GM20431 (cell line): ENCODE measurements around the gene RASGRF2.
"Not testable (repeated sequence)": the region's sequence is repeated elsewhere in the genome, so short reads cannot be mapped to it uniquely, and the experiment has no call there.

Experiments
- in situ Hi-C: fragments of 300-500 bp; cut with MseI, MboI; formaldehyde crosslinking; loops from one replicate; pipeline ENCODE4 v1.15.0; 2020; ENCODE audit warnings: low sequenced_read_pairs; ENCODE audit not compliant: unreplicated experiment

RASGRF2 gene

DNA sequence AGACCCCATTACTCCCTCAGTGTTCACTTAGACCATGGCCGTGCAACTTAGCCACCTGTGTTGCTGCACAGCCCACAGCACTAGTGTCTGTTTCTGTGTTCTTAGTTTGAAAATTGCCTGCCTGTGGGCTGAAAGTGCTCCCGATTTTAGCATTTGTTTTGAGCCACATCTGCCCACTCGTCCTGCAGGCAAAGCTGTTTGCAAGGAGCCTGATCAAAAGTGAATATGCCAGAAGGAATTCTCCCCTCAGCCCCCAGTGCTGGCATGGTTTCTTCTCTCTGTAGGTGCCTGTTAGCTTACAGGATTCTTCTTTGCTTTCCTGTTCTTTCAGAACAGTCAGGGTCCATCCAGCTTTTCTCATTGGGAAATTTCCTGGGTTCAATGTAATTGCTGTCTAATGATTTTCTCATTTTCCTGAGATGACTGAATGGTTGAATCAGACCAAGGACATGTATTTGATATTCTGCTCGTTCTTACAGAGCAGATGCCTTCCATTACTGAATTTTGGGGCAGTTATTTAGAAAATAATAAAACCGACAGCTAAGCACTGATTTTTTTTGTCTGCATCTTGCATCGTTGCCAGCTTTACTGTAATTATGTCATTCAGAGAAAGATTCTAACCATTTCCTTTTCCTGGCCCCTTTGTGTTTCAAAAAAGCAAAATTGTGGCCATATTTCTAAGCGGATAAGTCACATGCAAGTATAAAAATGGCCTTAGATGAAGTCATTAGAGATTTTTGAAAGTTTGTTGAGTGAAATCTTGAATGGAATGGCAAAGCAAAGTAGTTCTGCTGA lies 161.9 kb downstream of the RASGRF2 start:
- in situ Hi-C loops, result no loop called here

DNA sequence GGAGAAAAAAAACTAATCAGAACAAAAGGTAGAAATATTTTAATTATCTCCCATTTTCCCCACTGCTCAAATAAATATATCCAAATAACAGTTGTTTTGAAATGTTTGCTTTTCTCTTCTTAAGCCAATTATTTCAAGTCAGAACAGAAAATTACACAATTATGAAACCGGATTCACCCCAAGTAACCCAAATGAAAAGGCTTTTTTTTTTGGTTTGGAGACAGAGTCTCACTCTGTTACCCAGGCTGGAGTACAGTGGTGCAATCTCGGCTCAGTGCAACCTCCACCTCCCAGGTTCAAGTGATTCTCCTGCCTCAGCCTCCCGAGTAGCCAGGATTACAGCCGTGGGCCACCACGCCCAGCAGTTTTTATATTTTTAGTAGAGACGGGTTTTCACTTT lies 164.5 kb downstream of the RASGRF2 start:
- in situ Hi-C loops, result not testable (repeated sequence)

DNA sequence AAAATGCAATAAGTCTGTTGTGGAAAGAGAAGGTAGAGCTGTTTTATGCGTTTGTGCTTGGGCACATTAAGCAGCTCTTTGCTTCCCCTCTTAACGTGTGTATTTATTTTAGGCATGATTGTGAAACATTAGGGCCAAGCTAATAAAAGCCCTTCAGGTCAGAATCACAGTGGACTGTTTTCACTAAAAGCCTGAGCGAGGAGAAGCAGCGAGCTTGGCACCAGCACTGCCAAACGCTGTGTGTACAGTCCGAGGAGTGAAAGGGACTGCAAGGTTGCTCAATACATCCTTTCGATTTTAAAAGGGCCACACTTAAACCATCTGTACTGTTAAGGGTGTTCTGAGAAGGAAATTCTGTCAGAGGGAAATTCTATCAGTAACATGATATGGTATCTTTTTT lies 165.8 kb downstream of the RASGRF2 start:
- in situ Hi-C loops, result no loop called here

DNA sequence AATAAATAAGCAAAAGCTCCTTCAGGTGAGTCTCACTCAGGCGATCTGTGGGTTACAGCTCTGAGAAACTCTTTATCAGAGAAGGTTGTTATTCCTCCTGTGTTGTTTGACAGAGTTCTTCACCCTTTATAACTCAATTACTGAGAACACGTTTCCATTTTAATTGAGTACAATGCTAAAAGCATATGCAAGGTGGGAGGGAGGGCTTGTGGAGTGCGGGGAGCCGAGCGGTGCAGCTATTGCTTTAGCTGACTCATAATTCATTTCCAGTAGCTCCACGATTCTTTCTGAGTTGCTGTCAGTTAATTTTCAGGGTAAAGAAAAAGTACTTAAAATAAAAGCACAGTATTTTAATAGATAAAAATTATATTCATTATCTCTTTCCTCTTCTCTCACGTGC lies 168.3 kb downstream of the RASGRF2 start:
- in situ Hi-C loops, result no loop called here

DNA sequence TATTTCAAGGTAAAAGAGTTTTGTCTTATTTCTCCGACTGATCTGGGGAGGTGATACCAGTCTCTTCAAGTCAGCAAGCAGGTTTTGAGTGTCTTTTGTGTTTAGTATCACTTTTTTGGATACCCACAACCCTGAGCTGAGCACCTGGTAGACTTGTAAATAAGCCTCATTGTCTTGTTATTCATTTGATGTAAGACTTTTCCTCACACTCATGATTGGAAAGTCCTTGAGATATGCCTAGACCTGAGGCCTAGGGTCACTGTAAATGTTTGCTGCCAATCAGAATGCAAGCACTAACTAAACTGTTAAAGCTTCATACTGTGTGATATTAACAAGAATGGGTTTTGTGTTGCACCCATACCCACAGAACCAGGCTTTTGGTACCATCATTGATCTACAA lies 172.2 kb downstream of the RASGRF2 start:
- in situ Hi-C loops, result no loop called here

DNA sequence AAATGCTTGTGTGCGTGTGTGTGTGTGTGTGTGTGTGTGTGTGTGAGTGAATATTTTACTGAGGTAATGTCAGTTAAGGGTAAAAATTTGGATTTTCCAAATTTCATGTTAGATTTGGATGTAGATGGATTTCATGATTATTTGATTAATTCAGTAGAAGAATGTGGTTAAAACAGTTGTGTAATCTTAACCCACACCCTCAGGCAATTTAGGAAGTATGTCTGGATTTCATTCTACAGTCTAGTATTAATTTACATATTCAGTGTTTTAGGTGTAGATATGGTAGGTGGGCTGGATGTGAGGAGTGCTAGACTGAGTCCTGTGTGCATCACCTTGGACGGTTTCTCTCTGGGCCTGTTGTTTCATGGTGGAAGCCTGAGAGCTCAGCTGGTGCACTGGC lies 173.9 kb downstream of the RASGRF2 start:
- in situ Hi-C loops, result no loop called here

DNA sequence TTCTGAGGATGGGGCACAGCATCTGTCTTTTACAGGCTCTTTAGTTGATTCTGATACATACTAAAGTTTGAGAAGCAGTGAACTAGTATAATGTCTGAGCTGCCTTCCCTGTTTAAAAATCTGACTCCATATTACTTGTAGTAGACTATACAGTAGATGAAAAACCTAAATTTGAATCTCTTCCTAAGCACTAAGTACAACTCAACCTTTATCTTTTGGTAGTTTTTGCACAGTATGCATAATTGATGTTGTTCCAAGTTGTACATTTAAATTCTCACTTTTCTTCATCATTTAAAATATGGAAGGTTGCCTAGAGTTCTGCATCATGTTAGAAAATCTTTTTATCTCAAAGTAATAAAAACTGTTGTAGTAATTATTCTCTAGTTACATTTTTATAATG lies 174.4 kb downstream of the RASGRF2 start:
- in situ Hi-C loops, result no loop called here

DNA sequence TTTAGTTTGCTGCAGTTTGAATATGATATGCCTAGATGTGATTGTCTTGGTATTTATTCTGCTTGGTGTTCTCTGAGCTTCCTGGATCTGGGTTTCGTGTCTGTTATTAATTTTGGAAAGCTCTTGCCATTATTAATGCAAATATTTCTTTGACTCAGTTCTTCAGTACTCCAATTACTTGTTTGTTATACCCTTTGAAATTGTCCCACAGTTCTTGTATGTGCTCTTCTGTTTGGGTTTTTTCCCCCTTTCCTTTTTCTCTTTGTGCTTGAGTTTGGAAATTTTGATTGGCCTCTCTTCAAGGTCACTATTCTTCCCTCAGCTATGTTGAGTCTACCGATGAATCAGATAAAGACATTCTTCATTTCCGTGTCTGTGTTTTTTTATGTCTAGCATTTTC lies 176.4 kb downstream of the RASGRF2 start:
- in situ Hi-C loops, result no loop called here

DNA sequence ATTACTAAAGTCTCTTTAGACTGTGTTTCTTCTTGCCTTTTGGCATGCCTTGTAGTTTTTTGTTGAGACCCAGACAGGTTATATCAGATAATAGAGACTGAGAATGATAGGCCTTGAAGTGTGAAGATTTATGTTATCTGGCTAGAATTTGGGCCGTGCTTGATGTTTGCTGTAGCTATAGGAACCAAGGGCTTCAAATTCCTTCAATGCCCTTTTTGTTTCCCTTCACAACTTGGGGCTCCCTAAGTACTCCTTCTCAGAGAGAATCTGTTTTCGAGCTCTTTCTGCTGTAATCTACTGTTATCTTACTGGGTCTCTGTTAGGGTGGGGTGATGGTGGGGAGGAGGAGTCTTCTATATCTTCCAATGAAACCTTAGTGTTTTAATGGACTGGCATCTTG lies 177.7 kb downstream of the RASGRF2 start:
- in situ Hi-C loops, result no loop called here

DNA sequence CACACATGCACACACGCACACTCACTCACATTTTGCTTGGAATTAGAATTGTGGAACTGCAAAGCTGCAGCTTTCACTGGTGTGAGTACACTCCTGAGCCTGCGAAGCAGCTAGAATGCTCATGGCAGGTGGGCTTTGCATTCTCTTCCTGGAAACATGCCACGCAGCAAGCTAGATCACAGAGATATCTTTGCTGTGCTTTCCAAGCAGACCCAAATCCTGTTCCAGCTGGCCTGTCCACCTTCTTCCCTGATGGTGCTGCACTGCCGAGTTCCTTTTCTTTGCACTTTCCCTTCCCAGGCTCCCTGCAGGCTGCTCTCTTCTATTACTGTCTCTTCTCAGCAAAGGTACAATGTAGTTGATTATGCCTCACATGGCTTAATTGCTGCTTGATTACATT lies 180.3 kb downstream of the RASGRF2 start:
- in situ Hi-C loops, result no loop called here

DNA sequence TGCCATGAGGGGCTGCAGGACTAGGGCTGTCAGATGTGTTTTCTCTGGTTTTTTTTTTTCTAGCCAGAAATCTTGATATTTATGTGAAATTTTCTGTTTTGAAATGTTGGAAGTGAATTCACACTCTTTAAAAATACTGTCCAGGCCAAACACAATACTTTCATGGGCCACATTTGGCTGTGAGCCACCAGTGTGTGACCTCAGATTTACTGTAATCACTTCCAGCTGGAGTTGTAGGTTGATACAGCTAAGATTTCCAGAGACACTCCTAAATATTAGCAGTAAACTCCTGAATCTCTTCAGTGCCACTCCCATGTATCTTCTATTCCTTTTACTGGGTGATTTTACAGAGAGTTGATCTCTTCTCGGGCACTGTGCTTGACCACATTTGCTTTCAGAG lies 180.8 kb downstream of the RASGRF2 start:
- in situ Hi-C loops, result no loop called here

DNA sequence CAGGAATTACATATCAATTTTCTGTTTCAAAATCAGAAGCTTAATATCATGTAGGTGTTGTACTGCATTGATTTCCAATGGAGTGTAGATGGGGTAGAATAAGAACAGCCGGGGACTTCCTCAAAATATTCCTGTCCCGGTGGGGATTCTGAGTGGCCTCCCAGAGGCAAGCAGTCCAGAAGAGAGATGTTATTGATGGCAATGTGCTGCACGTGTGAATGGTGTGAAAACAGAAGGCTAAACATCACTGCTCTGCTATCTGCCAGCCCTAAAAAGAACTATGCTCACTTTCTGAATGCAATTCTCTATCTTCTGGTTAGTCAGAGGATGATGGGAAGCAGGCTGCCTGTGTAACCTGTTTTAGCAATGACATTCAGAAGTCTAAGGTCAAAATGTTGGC lies 181.9 kb downstream of the RASGRF2 start:
- in situ Hi-C loops, result no loop called here

DNA sequence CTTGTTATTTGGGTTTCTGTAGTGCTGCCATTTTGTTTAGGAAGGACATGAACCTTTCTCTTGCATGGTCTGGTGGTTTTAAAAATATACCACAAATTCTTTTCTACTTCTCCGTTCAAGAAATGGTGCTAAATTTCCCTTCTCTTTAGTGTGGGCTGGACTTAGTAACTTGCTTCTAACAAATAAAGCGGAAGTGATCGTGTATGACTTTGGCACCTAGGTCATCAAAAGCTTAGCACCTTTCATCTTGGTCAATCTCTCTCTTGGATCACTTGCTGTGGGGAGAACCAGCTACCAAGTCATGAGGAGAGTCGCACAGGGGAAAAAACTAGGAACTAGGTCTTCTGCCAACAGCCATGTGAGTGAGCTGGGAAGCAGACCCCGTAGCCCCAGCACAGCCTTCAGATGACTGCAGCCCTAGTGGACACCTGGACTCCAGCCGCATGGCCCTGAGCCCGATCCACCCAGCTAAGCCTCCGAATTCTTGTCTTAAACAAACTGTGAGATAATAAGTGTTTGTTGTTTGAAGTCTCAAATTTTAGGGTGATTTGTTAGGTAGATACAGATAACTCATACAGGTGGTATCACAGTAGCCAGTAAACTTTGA lies 185.3 kb downstream of the RASGRF2 start:
- in situ Hi-C loops, result no loop called here

DNA sequence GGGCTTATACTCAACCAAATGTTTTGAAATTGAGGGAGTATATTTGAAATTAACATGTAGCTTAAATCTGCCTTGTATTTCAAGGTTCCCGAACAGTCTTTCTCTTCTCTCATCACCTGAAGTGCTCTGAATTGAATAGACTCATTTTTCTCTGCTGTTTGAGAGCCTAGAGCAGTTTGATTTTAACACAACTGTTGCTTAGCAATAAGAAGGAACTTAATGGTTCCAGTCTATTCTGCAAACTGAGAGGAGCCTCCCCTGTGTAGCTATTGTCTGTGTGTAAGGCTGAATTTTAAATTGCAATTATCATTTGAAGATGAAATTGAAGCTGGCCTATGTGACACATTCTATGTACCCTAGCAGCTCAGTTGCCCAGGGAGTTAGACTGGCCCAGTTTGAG lies 185.9 kb downstream of the RASGRF2 start:
- in situ Hi-C loops, result no loop called here

DNA sequence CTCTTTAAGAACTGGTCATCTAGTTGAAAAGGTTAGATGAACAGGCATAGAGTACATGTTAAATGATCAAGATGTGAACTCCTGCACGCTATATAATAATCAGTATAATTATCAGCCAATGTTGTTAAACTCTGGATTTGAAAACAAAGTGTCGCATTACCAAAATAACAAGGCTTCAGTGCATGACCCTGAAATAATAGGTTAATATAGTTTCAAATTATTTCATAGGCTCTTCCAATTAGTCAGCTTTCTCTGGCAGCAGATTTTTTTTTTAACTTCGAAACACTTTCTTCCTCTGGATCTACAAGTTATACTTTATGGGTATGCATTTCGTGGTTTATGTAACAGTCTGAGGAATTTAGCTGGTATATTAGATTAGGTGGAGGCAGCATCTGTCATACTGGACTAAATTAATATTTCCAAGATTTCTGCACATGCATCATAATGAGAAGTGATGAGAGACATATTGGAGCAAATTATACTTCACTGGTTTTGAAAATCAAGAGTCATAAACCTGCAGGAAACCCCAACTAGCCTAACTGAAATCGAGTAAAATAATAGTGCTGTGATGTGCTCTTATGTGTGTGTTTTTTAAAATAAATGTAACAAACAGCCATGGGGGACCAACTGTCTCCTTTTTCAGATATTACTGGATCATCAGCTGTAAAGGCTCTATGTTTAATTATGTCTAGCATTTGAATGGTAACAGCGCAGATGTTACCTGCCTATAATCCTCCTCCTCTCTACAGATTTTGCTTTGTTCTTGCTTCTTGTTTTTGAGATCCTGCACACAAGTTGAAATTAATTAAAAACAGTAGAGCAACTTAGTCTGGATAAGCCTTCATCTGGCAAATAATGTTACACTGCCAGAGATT lies 187.1 kb downstream of the RASGRF2 start:
- in situ Hi-C loops, result no loop called here

DNA sequence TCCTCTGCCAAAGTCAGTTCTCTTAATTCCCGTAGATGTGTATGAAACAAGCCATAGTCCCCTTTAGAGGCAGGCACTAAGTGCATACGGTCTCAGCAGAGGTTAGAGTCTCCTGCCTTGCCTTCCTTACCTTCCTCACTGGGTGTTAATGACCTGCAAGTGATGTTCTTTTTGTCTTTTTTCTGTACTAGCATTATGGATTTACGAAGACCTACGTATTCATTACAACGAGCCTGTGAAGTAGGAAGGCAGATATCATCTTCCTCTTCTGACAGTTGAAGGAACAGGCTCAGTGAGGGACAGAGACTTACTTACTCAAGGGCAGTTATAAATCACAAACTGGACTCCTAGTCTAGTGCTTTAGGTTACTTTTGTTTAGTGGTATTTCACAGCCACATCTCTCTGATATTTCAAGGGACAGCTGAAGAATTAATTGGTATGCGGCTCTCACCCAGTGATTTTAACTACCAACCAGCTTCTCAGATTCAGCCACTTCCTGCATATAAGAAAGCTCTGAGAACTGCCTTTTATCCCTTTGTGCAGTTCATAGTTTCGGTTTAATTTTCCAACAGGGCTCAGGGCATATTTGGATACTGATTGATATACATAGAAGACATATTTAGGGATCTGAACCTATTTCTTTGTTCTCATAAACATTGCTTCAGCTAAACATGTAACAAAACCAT lies 187.9 kb downstream of the RASGRF2 start:
- in situ Hi-C loops, result no loop called here

DNA sequence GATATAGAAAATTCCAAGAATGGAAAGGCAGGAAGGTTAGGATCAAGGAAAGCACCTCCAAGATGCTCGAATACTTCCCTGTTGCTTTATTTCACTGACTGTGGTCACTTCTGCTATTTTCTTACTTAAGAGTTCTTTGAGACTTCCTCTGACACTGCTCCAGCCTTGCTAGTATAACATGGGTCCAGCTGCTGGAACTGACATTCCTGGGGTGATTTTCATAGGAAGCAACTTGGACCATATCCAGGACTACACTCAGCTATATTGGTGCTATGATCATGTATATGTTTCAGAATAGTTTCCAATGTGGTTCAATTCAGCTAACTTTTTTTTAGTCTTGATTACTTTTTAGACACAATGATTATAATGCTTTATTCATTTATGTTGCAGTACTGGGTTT lies 191.4 kb downstream of the RASGRF2 start:
- in situ Hi-C loops, result no loop called here

DNA sequence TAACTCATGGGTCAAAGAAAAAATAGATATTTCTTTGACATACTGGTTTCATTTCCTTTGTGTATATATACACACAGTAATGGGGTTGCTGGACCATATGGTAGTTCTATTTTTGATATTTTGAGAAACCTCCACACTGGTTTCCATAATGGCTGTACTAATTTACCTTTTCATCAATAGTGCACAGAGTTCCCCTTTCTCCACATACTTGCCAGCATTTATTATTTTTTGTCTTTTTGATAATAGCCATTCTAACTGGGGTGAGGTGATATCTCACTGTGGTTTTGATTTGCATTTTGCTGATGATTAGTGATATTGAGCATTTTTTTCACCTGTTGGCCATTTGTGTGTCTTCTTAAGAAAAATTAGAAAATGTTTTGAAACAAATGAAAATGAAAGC lies 194.6 kb downstream of the RASGRF2 start:
- in situ Hi-C loops, result no loop called here

DNA sequence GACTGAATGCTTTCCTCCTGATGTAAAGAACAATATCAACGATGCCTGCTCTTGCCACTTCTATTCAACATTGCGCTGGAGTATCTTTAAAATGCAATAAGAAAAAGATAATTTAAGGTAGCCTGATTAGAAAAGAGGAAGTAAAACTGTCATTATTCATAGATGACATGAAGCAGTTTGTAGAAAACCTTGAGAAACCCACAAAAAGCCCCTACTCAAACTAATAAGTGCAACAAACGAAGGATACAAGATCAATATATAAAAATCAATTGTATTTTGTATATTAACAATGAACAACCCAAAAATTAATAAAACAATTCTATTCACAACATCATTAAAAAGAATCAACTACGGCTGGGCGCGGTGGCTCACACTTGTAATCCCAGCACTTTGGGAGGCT lies 196.6 kb downstream of the RASGRF2 start:
- in situ Hi-C loops, result no loop called here

DNA sequence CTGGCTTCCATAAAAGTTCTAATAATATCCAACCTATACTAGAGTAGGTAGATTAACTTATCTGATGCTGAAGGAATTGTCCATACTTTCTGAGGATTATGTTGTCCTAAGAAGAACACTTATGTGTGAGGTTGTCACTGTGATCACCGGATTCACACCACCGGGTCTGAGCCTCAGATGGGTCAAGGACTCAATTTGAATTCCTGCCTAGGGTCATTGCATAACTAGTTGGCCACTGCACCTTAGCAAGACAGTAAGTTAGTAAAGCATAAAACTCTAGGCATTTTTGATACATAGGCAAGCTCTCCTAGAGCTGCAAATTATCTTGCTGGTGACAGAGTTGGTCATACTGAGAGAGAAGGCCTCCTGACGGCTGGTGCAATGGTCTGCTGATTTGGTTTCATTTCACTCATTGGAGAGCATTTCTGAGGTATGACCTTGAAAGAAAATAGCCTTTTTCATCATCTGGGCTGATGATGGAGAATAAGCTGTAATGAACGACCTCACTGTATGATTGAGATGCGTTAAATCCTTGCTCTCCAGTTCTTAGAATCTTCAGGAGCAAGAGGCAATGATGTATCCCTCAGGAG lies 200.9 kb downstream of the RASGRF2 start:
- in situ Hi-C loops, result no loop called here
